GM19240 (cell line): ENCODE data around the gene FLRT1.

Experiments used
- DNase-seq: peaks from one replicate; pipeline ENCODE4 v3.0.0; 2011; ENCODE audit warnings: low spot score; ENCODE audit not compliant: insufficient read length

Gene FLRT1

DNA sequence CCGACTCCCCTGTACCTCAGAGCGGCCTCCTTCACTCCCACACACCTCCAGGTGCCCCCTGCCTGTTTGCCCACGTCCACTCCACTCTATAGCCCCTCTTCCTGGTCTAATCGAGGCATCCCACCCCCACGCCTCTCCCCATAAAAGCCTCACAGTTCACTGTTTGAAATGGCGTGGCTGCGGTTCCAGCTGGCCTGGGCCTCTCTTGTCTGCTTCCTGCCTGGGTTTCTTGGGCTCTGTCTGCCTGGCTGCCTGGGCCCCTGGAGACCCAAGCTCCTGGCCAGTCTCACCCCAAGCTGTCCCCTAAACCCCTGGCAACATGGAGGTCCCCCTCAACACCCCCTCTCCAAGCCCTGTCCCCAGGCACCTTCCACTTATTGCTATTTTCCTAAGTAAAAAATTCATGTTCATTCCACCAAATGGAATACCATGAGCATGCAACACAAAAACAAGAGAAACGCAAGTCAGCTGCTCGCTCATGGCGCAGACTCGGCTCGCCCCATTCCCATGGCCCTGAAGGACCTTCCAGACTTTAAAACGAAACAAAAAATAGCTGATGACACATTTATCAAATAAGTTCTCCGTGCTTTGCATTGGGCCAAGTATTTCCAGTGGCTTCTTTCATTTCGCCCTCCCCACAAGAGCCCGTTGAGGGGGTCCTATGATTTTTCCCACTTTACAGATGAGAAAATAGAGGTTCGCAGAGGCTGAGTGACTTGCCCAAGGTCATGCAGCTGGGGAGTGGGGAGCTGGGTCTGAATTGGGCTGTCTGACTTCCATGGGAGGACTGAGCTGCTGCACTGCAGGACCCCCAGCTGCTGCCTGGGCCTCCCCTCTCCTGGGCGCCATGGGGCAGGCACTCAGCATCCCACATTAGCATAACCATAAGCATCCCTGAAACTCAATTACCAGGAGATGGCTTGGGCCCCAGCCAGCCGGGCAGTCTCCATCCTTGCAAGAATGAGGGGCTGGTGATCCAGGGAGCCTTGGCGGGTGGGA, 11.7 kb upstream of the FLRT1 start:
- no peak for DNase-seq

GRCh38 chr11:64025205-64025604, 10.5 kb upstream of the FLRT1 start:
- DNase-seq = no peak

DNA sequence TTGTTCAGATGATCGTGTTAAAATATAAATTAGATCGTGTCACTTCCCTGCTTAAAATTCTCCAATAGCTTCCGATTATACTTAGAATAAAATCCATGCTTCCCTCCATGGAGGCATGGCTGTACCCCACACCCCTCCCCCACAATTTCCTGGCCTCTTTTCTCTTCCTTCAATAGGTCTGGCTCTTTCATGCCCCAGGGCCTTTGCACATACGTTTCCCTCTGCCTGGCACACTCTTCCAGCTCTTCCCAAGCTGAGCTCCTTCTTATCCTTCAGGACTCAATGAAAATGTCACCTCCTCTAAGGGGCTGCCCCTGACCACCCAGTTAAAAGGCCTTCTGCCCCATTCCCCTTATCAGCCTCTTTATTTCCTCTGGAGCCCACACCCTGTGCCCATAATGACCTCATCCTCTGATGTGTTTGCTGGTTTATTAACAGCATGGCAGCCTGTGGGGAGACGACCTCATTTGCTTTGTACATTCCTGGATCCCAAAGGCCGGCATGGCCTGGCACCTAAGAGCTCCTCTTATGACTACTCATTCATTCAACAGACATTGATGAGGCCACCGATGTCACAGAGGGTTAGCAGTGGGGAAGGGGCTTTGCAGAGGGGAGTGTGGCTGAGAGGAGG, 9.0 kb upstream of the FLRT1 start:
- no peak for DNase-seq

DNA sequence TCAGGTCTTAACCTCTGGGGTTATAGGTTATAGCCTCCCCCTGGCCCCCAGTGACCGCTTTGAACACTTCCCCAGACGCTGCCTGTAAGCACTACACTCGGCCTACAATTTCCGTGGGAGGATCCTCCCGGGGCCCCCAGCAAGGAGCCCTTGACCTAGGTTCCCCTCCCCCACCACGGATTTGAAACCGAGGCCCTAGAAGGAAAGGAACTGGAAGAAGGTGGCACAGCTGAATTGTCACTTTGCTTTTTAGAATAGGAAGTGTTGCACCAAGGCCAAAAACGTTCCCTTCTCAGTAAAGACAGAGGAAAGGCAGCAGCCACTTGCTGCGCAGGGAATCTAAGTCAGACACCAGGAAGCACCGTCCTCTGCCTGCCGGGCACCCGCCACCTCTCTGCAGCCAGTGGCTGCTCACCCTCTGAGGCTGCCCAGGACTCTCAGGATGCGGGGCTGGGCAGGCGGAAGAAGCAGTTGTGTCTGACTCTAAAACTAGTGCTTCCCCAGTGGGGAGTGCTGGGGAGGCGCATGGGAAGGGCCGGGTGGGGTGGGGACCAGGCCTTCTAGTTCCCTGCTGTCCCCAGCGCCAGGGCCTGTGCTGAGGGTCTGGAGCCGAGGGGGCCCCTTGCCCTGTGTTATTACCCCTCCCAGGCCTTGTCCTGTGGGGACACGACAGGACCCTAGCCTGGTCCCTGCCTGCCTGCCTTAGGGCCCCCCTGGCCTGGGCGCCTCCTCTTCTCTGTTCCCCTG, 7.9 kb upstream of the FLRT1 start:
- no peak for DNase-seq

GRCh38 chr11:64028398-64029115, 7.2 kb upstream of the FLRT1 start:
- DNase-seq = no peak

DNA sequence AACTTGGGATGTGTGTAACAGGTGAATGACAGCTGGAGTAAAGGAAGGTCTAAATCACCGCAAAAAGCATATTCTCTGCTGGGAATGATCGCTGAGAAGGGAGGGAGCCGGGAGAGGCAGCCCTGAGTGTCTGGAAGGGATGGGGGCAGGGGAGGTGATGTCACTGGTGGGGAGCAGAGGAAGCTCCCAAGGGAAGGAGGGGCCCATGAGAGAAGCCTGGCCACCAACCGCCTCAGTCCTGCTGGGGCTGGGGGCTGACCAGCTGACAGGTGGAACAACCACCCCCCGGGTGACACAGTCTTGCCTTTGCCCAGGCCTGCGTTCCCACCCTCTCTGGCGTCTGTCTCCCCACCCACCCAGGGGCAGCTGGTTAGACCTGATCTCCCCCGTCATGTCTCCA, 6.0 kb upstream of the FLRT1 start:
- no peak for DNase-seq

DNA sequence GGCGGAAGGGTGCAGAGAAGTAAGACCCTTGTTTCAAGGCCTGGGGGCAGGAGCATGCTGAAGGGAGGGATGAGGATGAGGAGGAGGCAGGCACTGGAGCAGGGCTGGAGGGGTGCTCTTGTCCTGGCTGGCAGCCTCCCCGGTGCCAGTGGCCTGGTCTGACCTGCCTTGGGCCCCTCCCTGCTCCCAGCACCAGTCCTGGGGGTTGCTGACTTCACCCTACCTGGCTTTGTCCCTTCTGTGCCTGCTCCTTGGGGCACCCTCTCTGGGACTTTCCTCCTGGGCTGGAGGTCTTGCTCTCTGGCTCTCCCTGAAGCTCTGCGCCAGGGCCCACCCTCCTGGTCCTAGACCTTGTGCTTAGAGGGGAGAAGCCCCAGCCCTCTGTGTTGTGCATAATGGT, 4.7 kb upstream of the FLRT1 start:
- no peak for DNase-seq

DNA sequence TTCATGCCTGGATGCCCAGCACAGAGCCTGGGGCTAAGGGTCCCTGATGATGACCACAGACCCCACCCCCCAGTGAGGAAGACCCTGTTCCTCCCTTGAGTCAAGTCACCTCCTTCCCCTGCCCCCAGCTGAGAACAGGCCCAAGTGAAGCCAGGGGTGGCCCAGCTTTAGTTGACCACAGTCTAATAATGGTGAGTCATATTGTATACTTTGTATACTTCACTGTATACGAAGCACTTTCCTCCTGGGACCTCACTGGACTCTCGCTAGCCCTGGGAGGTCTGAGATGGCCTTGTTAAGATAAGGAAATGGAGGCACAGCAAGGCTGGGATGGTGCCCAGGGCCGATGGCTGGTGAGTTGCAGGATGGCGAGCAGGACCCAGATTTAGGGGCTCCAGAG, 3.7 kb upstream of the FLRT1 start:
- no peak for DNase-seq

DNA sequence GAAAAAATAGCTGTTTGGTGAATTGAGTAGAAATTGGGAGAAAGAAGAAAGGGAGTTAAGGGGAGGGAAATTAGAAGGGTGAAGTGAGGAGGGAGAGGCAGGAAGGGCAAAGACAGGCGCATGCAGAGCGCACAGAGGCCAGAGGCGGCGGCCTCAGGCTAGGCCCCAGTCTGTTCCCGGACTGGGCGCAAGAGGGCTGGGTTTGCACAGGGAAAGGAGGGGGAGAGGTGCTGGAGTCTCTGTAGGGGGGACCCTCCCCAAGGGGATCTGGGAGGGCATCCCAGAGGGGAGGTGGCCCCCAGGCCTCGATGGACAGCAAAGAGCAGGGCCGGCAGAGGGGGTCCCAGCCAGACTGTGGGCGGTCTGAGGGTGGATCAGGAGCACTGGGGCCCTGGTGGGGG, 1.3 kb upstream of the FLRT1 start:
- no peak for DNase-seq

- no peak for DNase-seq
Measured at GRCh38 chr11:64035081-64035524, 628 bp upstream of the FLRT1 start.

- no peak for DNase-seq
Measured at GRCh38 chr11:64036087-64037026, 626 bp downstream of the FLRT1 start.

- no peak for DNase-seq
Measured at GRCh38 chr11:64037027-64037634, 1.4 kb downstream of the FLRT1 start.

DNA sequence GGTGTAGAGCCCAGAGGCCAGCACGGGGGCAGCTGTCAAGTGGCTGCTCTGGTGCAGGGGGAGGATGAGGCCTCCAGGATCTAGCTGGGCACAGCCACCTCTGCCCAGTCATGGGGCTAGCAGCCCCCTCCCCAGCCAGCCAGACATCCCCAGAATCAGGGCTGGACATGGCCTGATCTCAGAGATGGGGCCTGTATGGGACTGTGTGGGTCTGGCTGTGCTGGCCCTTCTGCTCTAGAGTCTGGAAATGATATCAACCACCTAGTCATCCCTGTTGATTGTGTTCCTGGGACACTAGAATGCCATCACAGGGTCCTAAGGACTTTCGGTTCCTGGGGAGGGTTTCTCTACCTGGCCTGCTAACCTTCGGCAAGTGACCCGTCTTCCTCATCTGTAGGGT, 2.8 kb downstream of the FLRT1 start:
- DNase-seq = no peak

DNA sequence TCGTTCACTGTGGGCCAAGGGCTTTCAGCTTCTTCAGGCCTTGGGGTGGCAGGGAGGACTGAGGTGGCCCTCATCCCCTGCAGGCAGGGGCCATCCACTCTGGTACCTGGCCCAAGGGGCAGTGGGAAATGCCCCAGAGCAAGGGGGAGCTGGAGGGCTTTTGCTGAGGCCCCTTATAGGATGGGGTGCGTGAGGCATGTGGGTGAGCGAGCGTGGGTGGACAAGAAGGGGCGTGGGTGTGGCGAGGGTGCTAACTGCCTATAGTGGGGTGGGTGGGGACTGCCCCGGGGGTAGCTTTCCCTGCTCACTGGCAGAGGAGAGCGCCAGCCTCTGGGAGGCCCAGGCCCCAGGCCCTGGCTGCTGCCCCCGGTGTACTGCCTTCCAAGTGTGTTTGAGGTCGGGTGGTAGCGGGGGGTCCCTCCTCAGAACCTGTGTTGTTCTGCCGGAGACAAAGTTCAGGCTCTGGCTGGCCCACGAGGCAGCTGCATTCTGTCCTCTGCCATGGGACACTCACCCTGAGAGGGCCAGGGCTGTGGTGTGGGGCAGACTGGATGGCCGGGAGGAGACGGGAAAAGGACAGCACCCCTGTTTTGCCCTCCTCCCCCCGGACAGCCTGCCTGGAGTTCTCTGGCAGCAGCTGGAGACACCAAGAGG, 3.4 kb downstream of the FLRT1 start:
- no peak for DNase-seq

DNA sequence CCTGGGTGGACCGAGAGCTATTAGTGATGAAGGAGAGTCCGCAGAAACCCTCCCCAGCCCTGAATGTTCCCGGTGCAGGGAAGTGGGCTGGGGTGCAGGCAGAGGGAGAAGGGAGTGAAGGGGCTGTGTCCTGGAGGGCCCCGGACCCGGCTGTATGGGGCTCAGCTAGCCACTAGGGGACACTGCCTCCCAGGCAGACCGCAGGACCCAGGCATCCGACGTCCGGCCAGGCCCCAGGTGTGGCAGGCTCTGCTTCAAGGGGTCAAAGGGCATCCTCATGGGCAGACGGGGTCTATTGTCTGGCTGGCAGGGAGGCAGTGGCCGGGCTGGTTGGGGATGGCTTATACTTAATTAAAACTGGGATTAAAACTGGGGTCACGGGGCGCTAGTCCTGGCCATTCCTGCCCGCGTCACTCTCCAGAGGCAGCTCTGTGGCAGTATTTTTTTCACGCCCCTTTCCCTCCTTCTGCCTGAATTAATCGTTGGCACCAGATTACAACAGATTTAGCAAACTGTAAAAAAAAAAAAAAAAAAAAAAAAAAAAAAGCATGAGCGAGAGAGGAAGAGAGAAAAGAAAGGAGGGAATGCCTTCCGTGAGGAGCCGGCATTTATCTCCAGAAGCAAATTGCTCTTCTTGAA, 5.1 kb downstream of the FLRT1 start:
- no peak for DNase-seq

GRCh38 chr11:64041846-64042245, 6.1 kb downstream of the FLRT1 start:
- no peak for DNase-seq

DNA sequence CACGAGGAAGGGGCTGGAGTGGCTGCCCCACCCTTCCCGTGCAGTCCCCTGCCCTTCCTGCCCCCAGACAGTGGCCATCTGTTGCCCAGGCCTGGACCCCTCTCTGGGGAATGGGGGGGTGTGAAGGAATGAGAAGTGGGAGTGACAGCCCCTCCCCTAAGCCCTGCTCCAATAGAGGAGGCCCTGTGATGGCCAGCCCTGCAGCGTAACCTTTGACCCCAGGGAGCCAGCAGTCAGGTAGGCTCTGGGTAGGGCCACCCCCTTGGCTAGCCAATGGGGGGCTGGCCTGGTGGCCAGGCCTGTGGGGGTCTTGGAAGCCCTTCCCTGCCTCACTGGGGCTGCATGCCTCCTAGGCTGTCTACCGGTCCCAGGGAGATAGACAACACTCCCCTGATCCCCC, 6.6 kb downstream of the FLRT1 start:
- no peak for DNase-seq

GRCh38 chr11:64043545-64043944, 7.8 kb downstream of the FLRT1 start:
- DNase-seq = no peak
